ENCODE data around the gene CLASP2.

Gene CLASP2

GRCh38 chr3:33629219-33629618 lies 88.8 kb downstream of the CLASP2 start:
- no peak for DNase-seq

DNA sequence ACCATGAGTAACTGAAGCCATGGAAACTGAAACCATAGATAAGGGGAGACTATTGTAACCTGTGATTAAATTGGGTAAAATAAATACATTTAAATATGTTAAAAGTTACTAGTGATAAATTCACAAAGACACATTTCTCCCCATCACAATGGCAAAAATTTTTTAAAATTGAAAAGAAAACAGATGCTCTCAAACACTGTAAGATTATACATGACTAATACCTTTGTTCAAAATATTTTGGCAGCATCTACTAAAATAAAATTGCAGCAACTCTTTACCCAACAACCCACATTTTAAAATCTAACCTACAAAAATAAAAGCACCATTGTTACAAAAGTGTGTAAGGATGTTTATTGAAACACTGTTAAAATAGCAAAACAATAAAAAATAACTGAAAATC lies 93.3 kb downstream of the CLASP2 start:
- DNase-seq: no peak

GRCh38 chr3:33613041-33613440 lies 105.0 kb downstream of the CLASP2 start:
- DNase-seq: no peak

DNA sequence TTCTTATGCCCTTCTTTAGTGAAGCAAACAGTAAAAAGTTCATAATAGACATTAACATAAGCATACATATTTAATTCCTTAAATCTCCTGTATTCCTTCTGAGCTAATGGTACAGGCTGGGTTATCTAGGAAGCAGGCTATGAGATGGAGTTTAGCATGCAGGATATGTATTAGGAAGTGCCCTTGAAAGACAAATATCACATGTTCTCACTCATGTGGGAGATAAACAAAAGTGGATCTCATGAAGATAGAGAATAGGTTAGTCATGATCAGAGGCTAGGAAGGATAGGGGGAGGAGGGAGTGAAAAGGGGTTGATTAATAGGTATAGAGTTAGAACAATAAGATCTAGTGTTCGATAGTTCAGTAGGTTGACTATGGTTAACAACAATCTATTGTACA lies 105.4 kb downstream of the CLASP2 start:
- no peak for DNase-seq

DNA sequence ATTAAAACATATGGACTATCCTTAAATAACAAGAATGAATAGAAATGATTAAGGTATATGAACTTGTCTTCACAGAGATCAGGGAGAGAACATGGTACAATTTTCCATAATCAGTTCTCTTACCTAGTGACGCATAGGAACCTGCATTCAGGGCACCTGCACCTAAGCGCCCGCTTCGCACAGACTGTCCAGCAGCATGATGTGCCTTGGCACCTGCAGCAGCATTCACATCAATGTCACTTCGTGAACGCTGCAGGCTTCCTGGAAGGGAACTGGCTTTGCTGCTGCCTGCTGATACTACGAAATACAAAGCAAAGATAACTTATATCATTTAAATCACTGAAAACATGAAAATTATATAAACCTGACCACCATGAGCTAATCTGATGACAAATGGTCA lies 115.2 kb downstream of the CLASP2 start:
- DNase-seq: no peak

DNA sequence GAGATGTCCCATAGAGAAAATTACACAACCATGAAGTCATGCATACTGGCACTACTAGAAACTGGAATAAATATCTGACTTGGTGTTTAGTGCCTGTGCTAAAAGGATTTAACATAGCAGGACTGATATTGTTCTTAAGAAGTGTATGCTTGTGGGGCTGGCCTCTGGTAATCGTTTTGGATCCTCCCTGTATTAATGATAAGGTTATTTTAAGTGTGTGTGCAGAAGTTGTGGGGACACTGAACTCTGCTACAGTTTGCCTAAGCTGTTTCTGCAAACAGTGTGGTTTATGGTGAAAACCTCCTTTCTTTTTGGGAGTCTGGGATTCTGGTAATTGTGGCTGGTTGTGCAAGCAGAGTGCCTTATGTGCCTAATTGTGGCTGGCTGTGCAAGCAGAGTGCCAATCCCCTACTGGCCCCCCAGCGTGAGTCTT lies 120.8 kb downstream of the CLASP2 start:
- no peak for DNase-seq

GRCh38 chr3:33592999-33593398 lies 125.1 kb downstream of the CLASP2 start:
- DNase-seq: no peak

GRCh38 chr3:33590541-33590940 lies 127.5 kb downstream of the CLASP2 start:
- DNase-seq: no peak

DNA sequence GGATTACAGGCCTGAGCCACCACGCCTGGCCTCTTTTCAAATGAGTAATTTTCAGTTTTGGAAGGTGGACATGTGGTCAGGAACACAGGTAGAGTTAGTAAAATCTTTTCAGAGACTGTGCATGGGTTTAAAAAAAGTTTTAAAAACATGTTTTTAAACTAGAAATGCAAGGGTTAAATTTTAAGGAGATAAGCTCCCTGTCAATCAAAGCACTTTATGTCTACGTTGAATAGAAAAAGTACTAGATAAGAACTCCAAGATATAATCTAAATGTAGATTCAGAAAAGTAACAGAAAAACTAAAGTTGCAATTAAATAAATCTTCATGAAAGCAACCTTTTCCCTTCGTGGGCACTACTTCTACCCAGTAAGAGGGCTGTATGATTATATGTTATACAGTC lies 131.7 kb downstream of the CLASP2 start:
- no peak for DNase-seq

DNA sequence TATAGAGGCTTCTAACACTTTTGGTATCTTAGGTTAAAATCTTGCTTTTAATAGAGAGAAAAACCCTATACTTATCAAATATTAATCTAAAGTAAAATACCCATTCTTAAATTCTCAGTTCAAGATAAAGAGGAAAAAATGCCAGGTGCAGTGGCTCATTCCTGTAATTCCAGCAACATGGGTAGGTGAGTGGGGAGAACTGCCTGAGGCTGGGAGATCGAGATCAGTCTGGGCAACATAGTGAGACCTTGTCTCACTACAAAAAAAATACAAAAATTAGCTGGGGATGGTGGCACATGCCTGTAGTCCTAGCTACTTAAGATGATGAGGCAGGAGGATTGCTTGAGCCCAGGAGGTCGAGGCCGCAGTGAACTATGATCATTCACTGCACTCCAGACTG lies 135.8 kb downstream of the CLASP2 start:
- DNase-seq: no peak

DNA sequence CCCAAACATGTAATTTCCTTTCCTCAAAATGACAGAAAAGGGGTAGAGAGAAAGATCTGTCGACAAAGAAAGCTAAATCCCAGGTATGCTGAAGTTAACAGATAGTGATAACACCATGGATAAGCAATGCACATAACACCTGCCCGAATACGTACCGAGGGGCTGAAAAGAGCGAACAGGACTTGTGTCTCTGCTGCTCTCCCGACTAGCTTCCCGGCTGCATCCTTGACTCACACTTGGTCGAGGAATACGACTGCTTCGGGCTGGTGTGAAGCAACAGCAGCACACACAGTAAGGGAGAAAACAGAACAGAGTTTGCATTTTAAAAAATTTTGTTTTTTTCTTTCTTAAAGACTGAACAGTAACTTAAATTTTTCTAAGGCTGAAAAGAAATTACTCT lies 136.4 kb downstream of the CLASP2 start:
- no peak for DNase-seq

DNA sequence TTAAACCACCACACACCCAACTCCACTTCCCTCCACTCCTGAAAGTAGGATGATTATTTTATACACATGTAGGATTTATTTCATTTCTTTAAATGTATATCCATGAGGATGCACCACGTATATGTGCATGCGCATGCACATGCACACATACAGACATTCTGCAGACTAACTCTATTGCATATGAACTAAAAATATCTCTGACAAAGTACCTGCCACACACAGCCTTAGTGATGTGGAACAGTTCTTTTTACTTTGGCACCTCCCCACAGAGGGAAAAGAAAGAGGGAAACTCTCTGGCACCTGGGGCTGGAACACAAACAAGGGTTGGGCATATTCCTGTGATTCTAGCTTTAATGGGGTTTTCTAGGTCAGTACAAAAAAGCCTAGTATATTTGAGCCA lies 138.2 kb downstream of the CLASP2 start:
- no peak for DNase-seq

- DNase-seq: no peak
Observed at GRCh38 chr3:33579178-33579510, 138.9 kb downstream of the CLASP2 start.

- DNase-seq: no peak
Observed at GRCh38 chr3:33578325-33579177, 139.5 kb downstream of the CLASP2 start.

DNA sequence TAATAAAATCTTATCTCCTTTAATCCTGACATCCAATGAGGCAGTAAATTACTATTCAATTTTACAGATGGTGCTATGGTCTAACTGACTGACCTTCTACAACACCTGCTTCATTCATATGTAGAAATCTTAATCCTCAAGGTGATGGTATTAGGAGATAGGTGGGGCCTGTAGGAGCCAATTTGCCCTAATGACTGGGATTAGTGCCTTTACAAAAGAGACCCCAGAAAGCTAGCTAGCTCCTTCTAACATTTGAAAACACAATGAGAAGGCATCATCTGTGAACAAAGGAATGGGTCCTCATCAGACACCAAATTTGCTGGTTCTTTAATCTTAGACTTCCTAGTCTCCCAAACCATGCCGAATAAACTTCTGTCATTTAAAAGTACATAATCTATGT lies 140.5 kb downstream of the CLASP2 start:
- DNase-seq: no peak

DNA sequence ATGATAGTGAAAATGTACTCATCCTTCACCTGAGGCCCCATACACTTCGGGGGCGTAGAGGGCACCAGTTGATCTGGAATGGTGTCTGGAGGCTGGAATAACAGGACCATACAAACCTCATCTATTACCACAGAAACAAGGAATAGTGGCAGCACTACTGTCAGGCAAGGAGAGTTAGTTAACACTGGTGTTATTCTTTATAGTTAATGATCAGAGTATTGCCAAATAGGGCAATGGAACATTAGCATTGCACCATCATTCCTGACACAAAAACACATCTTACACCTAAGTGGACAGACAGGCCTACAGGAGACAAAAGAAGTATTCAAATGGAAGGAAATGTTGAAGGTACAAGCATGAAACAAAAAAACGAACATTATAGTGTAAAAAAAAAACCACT lies 140.9 kb downstream of the CLASP2 start:
- no peak for DNase-seq

GRCh38 chr3:33575311-33575710 lies 142.7 kb downstream of the CLASP2 start:
- no peak for DNase-seq

DNA sequence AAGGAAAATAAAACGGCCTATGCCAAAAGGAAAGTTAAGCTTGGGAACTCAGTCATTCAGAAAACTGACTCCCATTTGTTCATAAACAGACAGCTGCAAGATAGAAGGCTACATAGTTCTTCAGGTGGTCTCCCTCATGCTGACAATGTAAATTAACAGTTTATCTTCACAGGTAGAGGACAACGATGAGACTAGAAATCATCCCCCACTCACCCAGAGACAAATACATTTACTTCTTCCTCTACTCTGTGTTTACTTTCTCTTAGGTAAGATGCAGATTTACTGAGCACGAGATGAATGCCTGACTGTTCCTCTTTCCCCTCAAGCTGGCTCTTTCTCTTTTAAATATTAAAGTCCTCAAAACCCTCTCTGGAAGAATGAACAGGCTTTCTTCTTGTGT lies 160.2 kb downstream of the CLASP2 start:
- DNase-seq: no peak

DNA sequence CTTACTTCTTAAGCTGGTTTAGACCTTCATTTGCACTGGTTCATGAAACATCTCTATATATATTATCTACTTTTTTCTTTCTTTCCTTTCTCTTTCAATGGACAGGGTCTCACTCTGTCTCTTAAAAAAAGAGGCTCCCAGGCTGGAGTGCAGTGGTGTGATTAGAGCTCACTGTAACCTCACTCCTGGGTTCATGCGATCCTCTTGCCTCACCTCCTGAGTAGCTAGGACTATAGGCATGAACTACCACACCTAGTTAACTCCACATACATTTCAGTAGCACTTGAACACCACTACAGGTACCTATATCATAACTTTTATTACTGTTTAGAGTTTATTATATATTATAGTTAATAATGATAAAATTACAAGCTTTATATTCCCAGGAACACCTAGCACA lies 160.8 kb downstream of the CLASP2 start:
- DNase-seq: no peak

- no peak for DNase-seq
Observed at GRCh38 chr3:33547101-33547500, 171.0 kb downstream of the CLASP2 start.

GRCh38 chr3:33544126-33544525 lies 173.9 kb downstream of the CLASP2 start:
- no peak for DNase-seq

- no peak for DNase-seq
Observed at GRCh38 chr3:33543601-33544000, 174.5 kb downstream of the CLASP2 start.

- DNase-seq: no peak
Observed at GRCh38 chr3:33541918-33542317, 176.1 kb downstream of the CLASP2 start.

GRCh38 chr3:33538678-33539339 lies 179.2 kb downstream of the CLASP2 start:
- DNase-seq: no peak

DNA sequence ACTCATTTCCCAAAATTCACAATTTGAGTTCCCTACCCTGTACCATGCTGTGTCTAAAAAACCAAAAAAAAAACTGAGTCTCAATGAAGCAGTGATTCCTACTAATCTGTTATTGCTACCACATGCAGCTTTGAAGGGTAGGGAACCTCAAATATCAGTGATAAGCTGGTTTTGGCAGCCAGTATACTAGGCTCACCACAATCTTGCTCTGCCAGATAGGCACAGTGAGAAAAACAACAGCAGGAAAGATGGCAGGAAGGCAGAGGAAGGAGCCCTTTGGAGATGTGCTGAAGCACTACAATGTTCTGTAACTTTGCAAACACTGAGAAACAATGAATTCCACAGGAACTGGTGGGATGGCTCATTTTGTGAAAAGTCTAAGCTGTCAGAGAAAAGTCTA lies 180.9 kb downstream of the CLASP2 start:
- no peak for DNase-seq
